ENCODE measurements around the gene CCDC77.

- TF ChIP-seq POLR2A (IDR thresholded peaks at IDR 0.05): no peak
- TF ChIP-seq CTCF (IDR thresholded peaks at IDR 0.05): no peak
- no peak for TF ChIP-seq EP300 (IDR thresholded peaks at IDR 0.05)
Observed at GRCh38 chr12:462936-463705, 61.7 kb downstream of the CCDC77 start.
